Endothelial cell of umbilical vein (primary cell): ENCODE results near the gene TOP1. TPM values are rescaled to one million over a fixed set of nuclear protein-coding genes. Genes with fewer than 3 reads are reported as not detected.

Experiments
- BruUV-seq: library from RNA; stranded (reverse); fragments of 400-500 nt; replicated peaks from 2 replicates; lab custom pipeline; 2021; lab: Mats Ljungman, UMichigan
- CTCF ChIA-PET: fragments of 300-600, 350-600 bp; sonication (Branson Sonifier 250); formaldehyde crosslinking; loops from one replicate; lab custom pipeline; 2021; ENCODE audit warnings: antibody characterized with exemption, inconsistent platforms; lab: Charles Lee
- POLR2A ChIA-PET: fragments of 300-600, 350-600 bp; sonication (Branson Sonifier 250); formaldehyde crosslinking; loops from one replicate; lab custom pipeline; 2021; ENCODE audit warnings: antibody characterized with exemption, inconsistent platforms; lab: Charles Lee
- DNase-seq: peaks from one replicate; pipeline ENCODE4 v3.0.0-alpha.2; 2011; ENCODE audit warnings: low read depth, low spot score
- FAIRE-seq: peaks from 2 replicates; lab custom pipeline; 2011; peaks lifted over from hg19 to GRCh38; lab: Jason Lieb, UNC
- H2AFZ ChIP-seq: 2 replicates; pipeline ENCODE4 v1.6.0; 2012; ENCODE audit warnings: low read depth, low read length, control low read depth, inconsistent platforms
- H3K27ac ChIP-seq: 2 replicates; pipeline ENCODE4 v1.5.1; 2011; ENCODE audit warnings: low read depth, mild to moderate bottlenecking, control low read depth, low read length, moderate library complexity; ENCODE audit not compliant: insufficient read depth
- H3K27me3 ChIP-seq, 2 experiments: 2 replicates each; pipeline versions ENCODE4 v1.6.0 to v1.6.1; 2011; ENCODE audit warnings: low read length in 2 of 2, mixed read lengths in 1 of 2; ENCODE audit not compliant: control insufficient read depth in 2 of 2, insufficient read depth in 2 of 2
- H3K36me3 ChIP-seq, 2 experiments: 2 replicates in 1 of 2; 3 replicates in 1 of 2; pipeline ENCODE4 v1.5.1; 2011; ENCODE audit warnings: low read length in 2 of 2, mild to moderate bottlenecking in 1 of 2, moderate library complexity in 1 of 2; ENCODE audit not compliant: control insufficient read depth in 2 of 2, insufficient read depth in 2 of 2; ENCODE audit errors: extremely low read depth in 1 of 2
- H3K4me1 ChIP-seq: 3 replicates; pipeline ENCODE4 v1.5.1; 2011; ENCODE audit warnings: mild to moderate bottlenecking, low read length; ENCODE audit not compliant: control insufficient read depth, insufficient read depth; ENCODE audit errors: extremely low read depth
- H3K4me2 ChIP-seq: 2 replicates; pipeline ENCODE4 v1.6.1; 2011; ENCODE audit warnings: low read length, control low read depth, mixed read lengths; ENCODE audit not compliant: insufficient read depth
- H3K4me3 ChIP-seq, 3 experiments: fragments of 200-600 bp in 1 of 3; sonication (generic), shearing (Covaris generic) in 1 of 3; replicated peaks in 1 of 3; 2 replicates each; pipeline ENCODE4 v1.5.1; 2011 to 2016; ENCODE audit warnings: control low read depth in 3 of 3, low read length in 3 of 3, mild to moderate bottlenecking in 2 of 3, inconsistent platforms in 1 of 3, low read depth in 1 of 3, moderate library complexity in 1 of 3; ENCODE audit not compliant: insufficient read depth in 1 of 3
- H3K79me2 ChIP-seq: 2 replicates; pipeline ENCODE4 v1.6.0; 2012; ENCODE audit warnings: low read length, inconsistent platforms; ENCODE audit not compliant: control insufficient read depth, insufficient read depth
- H3K9ac ChIP-seq: replicated peaks from 2 replicates; pipeline ENCODE3; 2011; ENCODE audit warnings: low read length, control low read depth; ENCODE audit not compliant: insufficient read depth; ENCODE audit errors: extremely low read depth
- H3K9me1 ChIP-seq: replicated peaks from 3 replicates; pipeline ENCODE4 v1.6.0; 2011; ENCODE audit warnings: mild to moderate bottlenecking, low read length; ENCODE audit not compliant: control insufficient read depth, insufficient read depth; ENCODE audit errors: extremely low read depth
- H3K9me3 ChIP-seq: replicated peaks from 2 replicates; pipeline ENCODE4 v1.5.1; 2012; ENCODE audit warnings: low read length, inconsistent platforms; ENCODE audit not compliant: control insufficient read depth, insufficient read depth
- H4K20me1 ChIP-seq: replicated peaks from 2 replicates; pipeline ENCODE3; 2011; ENCODE audit warnings: mild to moderate bottlenecking, low read length; ENCODE audit not compliant: control insufficient read depth, insufficient read depth; ENCODE audit errors: extremely low read depth
- EZH2 ChIP-seq: IDR thresholded peaks from 2 replicates; pipeline ENCODE4 v1.6.1; 2012; ENCODE audit warnings: borderline replicate concordance, low read depth, mild to moderate bottlenecking, moderate library complexity, low read length, inconsistent platforms; ENCODE audit not compliant: severe bottlenecking
- FOS ChIP-seq: IDR thresholded peaks from 2 replicates; pipeline ENCODE4 v1.6.1; 2011; ENCODE audit warnings: mild to moderate bottlenecking, low read length, moderate library complexity, borderline replicate concordance; ENCODE audit not compliant: insufficient read depth
- GATA2 ChIP-seq: IDR thresholded peaks from 2 replicates; pipeline ENCODE4 v1.7.0; 2011; ENCODE audit warnings: low read depth, mild to moderate bottlenecking, moderate library complexity, mixed read lengths, low read length; ENCODE audit not compliant: insufficient read length, insufficient read depth
- JUN ChIP-seq: IDR thresholded peaks from 2 replicates; pipeline ENCODE4 v1.6.1; 2011; ENCODE audit warnings: borderline replicate concordance, low read depth; ENCODE audit not compliant: insufficient read length, insufficient read depth
- MYC ChIP-seq: IDR thresholded peaks from one replicate; pipeline ENCODE4 v1.6.1; 2011; ENCODE audit warnings: mild to moderate bottlenecking, low read depth, low read length
- POLR2A ChIP-seq: IDR thresholded peaks from 2 replicates; pipeline ENCODE4 v1.6.1; 2012; ENCODE audit warnings: low read depth, mild to moderate bottlenecking, control low read depth, low read length
- POLR2AphosphoS5 ChIP-seq: IDR thresholded peaks from 2 replicates; pipeline ENCODE4 v1.6.1; 2012; ENCODE audit warnings: low read depth, mild to moderate bottlenecking, control low read depth, low read length, moderate library complexity; ENCODE audit not compliant: insufficient read depth
- dilution Hi-C: fragments of 300-500 bp; cut with MboI; formaldehyde crosslinking; loops from one replicate; pipeline ENCODE4 v1.15.0; 2019; ENCODE audit warnings: low sequenced_read_pairs; ENCODE audit not compliant: extremely low pct_ligation_motif_present
- intact Hi-C: fragments of 100-400 bp; cut with micrococcal nuclease; formaldehyde crosslinking; loops from one replicate; pipeline ENCODE4 v1.10.0; 2022
- polyA plus RNA-seq, 4 experiments: library from polyadenylated mRNA; depleted of rRNA in 3 of 4; stranded (reverse) in 3 of 4; unstranded in 1 of 4; fragments of >200 nt; gene quantifications; 2 replicates each; pipeline versions ENCODE4 v1.2.1 to v1.2.3, GENCODE V29; 2011 to 2012; ENCODE audit warnings: missing spikeins in 1 of 4
- total RNA-seq: library from RNA; stranded (reverse); gene quantifications from 2 replicates; pipeline ENCODE4 v1.2.3, GENCODE V29; 2021
- TF ChIP-seq, protein P1 (sequence below), 2 donors: IDR thresholded peaks; 1 replicate in 1 of 2; 2 replicates in 1 of 2; pipeline ENCODE4 v1.5.1; 2011; ENCODE audit warnings: low read length in 2 of 2, mild to moderate bottlenecking in 2 of 2, moderate library complexity in 2 of 2, control low read depth in 1 of 2, inconsistent platforms in 1 of 2, low read depth in 1 of 2; ENCODE audit not compliant: insufficient read depth in 1 of 2; ENCODE audit errors: extremely low read depth in 1 of 2
- TF ChIP-seq, protein P2 (sequence below): IDR thresholded peaks from 2 replicates; pipeline ENCODE4 v1.6.1; 2011; ENCODE audit not compliant: insufficient read depth, insufficient read length

The TOP1 gene
- total and polyA plus RNA-seq, 2 donors (not counting 3 experiments of a cell fraction or from before 2014, with no cell fraction given): 7.0 to 77.4 TPM

DNA sequence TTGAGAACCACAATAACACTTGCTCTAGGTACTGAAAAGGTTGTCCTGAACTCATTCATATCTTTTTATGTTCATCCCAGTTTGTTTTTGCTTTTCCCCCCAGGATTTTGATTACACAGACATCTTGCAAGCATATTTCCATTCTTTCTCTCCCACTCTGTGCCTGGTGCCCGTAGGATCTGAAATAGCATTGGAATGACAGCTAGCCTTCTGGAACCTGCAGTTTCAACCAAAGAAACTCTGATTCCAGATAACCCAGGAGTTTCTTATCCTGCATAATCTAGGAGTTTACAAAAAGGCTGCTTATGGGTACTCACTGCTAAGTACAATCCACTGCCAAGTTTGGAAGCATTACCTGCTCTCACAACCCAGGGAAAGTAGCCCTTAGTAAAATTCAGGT lies 79.9 kb downstream of the TOP1 start:
- intact Hi-C loops: no loop called here
- dilution Hi-C loops: no loop called here
- Histone ChIP-seq H3K9me1 (no peaks in the 10 kb centered on the region), H3K4me2 (no peak overlapping the region), H4K20me1 (no peaks in the 10 kb centered on the region), H3K36me3 (peaks cover 22 to 37% of the 10 kb centered on the region in 2 experiments), H3K4me1 (no peaks in the 10 kb centered on the region), H3K27me3 (no peaks in the 10 kb centered on the region), H3K9ac (no peak overlapping the region), H3K79me2 (no peaks in the 10 kb centered on the region), H3K4me3 (no peak overlapping the region), H3K27ac (no peak overlapping the region), H3K9me3 (no peaks in the 10 kb centered on the region), H2AFZ (no peak overlapping the region)
- FAIRE-seq (no peak), DNase-seq (no peak)
- no TSS peak for BruUV-seq
- TF ChIP-seq, protein P1, sequence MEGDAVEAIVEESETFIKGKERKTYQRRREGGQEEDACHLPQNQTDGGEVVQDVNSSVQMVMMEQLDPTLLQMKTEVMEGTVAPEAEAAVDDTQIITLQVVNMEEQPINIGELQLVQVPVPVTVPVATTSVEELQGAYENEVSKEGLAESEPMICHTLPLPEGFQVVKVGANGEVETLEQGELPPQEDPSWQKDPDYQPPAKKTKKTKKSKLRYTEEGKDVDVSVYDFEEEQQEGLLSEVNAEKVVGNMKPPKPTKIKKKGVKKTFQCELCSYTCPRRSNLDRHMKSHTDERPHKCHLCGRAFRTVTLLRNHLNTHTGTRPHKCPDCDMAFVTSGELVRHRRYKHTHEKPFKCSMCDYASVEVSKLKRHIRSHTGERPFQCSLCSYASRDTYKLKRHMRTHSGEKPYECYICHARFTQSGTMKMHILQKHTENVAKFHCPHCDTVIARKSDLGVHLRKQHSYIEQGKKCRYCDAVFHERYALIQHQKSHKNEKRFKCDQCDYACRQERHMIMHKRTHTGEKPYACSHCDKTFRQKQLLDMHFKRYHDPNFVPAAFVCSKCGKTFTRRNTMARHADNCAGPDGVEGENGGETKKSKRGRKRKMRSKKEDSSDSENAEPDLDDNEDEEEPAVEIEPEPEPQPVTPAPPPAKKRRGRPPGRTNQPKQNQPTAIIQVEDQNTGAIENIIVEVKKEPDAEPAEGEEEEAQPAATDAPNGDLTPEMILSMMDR (IDR thresholded peaks at IDR 0.05; ENCODE audit: extremely low read depth in 1 of 2, insufficient read depth in 1 of 2, low read depth in 1 of 2, low read length in 2 of 2): no peak
- no peak for TF ChIP-seq POLR2AphosphoS5
- no peak for TF ChIP-seq POLR2A
- TF ChIP-seq, protein P2, sequence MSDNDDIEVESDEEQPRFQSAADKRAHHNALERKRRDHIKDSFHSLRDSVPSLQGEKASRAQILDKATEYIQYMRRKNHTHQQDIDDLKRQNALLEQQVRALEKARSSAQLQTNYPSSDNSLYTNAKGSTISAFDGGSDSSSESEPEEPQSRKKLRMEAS: no peak
- no peak for TF ChIP-seq MYC
- TF ChIP-seq JUN: no peak
- TF ChIP-seq EZH2: no peak
- no peak for TF ChIP-seq FOS
- no peak for TF ChIP-seq GATA2
- ChIA-PET CTCF (interaction anchor here (1.2 to 2.7 kb wide), 3 partner anchors 27 to 120 kb away, joined by 3 to 9 read pairs (median 4); no protein-coding TSS in a partner anchor), POLR2A (no interaction called here)
